ENCODE results near the gene LTF.
"Not testable (repeated sequence)": the region's sequence is repeated elsewhere in the genome, so short reads cannot be mapped to it uniquely, and the experiment has no call there.

The LTF gene

DNA sequence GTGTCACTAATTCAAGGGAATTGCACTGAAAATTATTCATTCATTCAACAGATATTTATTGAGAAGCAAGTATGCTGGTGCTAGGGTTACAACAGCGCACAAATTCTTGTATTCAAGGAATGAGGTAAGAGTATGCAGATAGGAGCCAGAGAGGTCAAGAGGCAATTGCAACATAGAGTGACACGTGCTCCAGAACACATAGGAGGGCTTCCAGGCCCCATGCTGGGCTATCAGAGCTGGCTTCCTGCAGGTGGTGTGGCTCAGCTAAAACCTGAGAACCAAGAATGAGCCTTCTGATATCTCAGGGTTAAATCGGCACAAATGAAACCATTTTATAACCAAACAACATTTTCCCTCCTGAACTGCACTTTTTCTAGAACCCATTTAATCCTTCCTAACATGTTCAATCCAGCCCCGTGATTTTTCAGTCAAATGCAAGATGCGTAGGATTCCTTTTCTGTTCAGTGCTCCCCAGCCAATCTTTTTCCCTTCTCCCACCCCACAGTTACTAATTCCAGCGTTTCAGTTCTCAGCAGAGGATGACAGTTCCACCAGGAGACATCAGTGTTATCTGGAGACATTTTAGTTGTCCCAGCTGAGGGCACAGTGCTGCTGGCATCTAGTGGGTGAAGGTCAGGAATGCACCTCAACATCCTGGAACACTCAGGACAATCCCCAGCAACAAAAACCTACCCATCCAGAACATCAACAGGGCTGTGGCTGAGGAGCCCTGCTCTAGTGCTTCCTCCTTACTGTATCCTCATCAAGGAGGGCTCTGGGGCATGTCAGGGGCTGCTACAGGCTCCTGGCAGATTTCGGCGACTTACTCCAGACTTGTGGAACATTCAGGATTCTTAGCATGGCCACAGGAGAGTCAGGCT is 70.9 kb downstream of the LTF start:
- peaks cover 22% of the 10 kb centered on the region for H3K27me3 ChIP-seq (ENCODE audit: low read depth, low read length)
- no peak overlapping the region for H3K9ac ChIP-seq (ENCODE audit: low read length)
- no peak overlapping the region for H2AFZ ChIP-seq (ENCODE audit: low read depth, low read length)
- H3K4me2 ChIP-seq (ENCODE audit: low read length), result no peak overlapping the region
- H3K4me3 ChIP-seq (ENCODE audit: low read length), result no peak overlapping the region
- no peak for TF ChIP-seq EZH2phosphoT487 (IDR thresholded peaks at IDR 0.05; ENCODE audit: low read depth)
- TF ChIP-seq, protein P1, sequence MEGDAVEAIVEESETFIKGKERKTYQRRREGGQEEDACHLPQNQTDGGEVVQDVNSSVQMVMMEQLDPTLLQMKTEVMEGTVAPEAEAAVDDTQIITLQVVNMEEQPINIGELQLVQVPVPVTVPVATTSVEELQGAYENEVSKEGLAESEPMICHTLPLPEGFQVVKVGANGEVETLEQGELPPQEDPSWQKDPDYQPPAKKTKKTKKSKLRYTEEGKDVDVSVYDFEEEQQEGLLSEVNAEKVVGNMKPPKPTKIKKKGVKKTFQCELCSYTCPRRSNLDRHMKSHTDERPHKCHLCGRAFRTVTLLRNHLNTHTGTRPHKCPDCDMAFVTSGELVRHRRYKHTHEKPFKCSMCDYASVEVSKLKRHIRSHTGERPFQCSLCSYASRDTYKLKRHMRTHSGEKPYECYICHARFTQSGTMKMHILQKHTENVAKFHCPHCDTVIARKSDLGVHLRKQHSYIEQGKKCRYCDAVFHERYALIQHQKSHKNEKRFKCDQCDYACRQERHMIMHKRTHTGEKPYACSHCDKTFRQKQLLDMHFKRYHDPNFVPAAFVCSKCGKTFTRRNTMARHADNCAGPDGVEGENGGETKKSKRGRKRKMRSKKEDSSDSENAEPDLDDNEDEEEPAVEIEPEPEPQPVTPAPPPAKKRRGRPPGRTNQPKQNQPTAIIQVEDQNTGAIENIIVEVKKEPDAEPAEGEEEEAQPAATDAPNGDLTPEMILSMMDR (IDR thresholded peaks at IDR 0.05; ENCODE audit: low read depth, low read length), result no peak
- peaks cover 7% of the 10 kb centered on the region for H3K4me1 ChIP-seq (ENCODE audit: low read length)
- H4K20me1 ChIP-seq (ENCODE audit: insufficient read depth, low read length), result no peaks in the 10 kb centered on the region
- H3K36me3 ChIP-seq (replicated peaks; ENCODE audit: low read depth, low read length), result no peaks in the 10 kb centered on the region
- no peaks in the 10 kb centered on the region for H3K9me3 ChIP-seq (ENCODE audit: insufficient read depth, low read length)
- no peak overlapping the region for H3K27ac ChIP-seq (ENCODE audit: low read length)
- H3K79me2 ChIP-seq (ENCODE audit: low read length), result no peaks in the 10 kb centered on the region

GRCh38 chr3:46393011-46393410 is 71.7 kb downstream of the LTF start:
- H3K4me3 ChIP-seq (ENCODE audit: low read length), result no peak overlapping the region
- H3K36me3 ChIP-seq (replicated peaks; ENCODE audit: low read depth, low read length), result no peaks in the 10 kb centered on the region
- H3K4me2 ChIP-seq (ENCODE audit: low read length), result no peak overlapping the region
- no peaks in the 10 kb centered on the region for H3K79me2 ChIP-seq (ENCODE audit: low read length)
- TF ChIP-seq, protein P1 (IDR thresholded peaks at IDR 0.05; ENCODE audit: low read depth, low read length), result no peak
- TF ChIP-seq EZH2phosphoT487 (IDR thresholded peaks at IDR 0.05; ENCODE audit: low read depth), result no peak
- H3K27ac ChIP-seq (ENCODE audit: low read length), result no peak overlapping the region
- H2AFZ ChIP-seq (ENCODE audit: low read depth, low read length), result no peak overlapping the region
- no peaks in the 10 kb centered on the region for H4K20me1 ChIP-seq (ENCODE audit: insufficient read depth, low read length)
- H3K4me1 ChIP-seq (ENCODE audit: low read length), result peaks cover 7% of the 10 kb centered on the region
- H3K9me3 ChIP-seq (ENCODE audit: insufficient read depth, low read length), result no peaks in the 10 kb centered on the region
- no peak overlapping the region for H3K9ac ChIP-seq (ENCODE audit: low read length)
- H3K27me3 ChIP-seq (ENCODE audit: low read depth, low read length), result peaks cover 16% of the 10 kb centered on the region; the same call in 1 of the 2 replicates

DNA sequence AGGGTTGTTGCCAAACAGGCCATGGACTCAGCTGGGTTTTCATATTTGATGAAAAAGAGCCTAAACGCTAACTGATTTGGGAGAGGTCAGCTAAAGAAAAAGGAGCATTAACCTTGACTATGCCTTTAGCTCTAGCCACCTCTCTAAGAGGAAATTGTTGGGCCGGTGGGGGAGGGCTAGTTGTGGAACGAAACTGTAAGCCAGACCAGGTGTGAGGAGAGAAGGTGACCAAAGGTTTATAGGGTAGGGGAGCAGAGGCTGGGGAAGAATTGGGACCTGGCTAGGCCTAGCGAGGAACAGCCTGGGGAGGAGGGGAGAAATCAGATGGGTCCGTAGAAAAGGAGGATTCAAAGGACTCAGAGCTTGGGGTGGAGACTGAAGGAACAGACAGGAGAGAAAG is 73.2 kb downstream of the LTF start:
- H3K9me3 ChIP-seq (ENCODE audit: insufficient read depth, low read length); H3K4me2 ChIP-seq (ENCODE audit: low read length); H3K79me2 ChIP-seq (ENCODE audit: low read length): not testable (repeated sequence)

GRCh38 chr3:46389306-46389705 is 75.4 kb downstream of the LTF start:
- H3K4me1 ChIP-seq (ENCODE audit: low read length), result peaks cover 2% of the 10 kb centered on the region
- no peak overlapping the region for H3K4me2 ChIP-seq (ENCODE audit: low read length)
- H3K9me3 ChIP-seq (ENCODE audit: insufficient read depth, low read length), result no peaks in the 10 kb centered on the region
- H2AFZ ChIP-seq (ENCODE audit: low read depth, low read length), result no peak overlapping the region
- no peak overlapping the region for H3K27ac ChIP-seq (ENCODE audit: low read length)
- no peaks in the 10 kb centered on the region for H3K79me2 ChIP-seq (ENCODE audit: low read length)
- peaks cover 11% of the 10 kb centered on the region; the same call in 1 of the 2 replicates for H3K27me3 ChIP-seq (ENCODE audit: low read depth, low read length)
- H3K36me3 ChIP-seq (replicated peaks; ENCODE audit: low read depth, low read length), result no peaks in the 10 kb centered on the region
- no peaks in the 10 kb centered on the region for H4K20me1 ChIP-seq (ENCODE audit: insufficient read depth, low read length)
- no peak overlapping the region for H3K9ac ChIP-seq (ENCODE audit: low read length)
- no peak overlapping the region for H3K4me3 ChIP-seq (ENCODE audit: low read length)
- TF ChIP-seq, protein P1 (IDR thresholded peaks at IDR 0.05; ENCODE audit: low read depth, low read length), result no peak
- no peak for TF ChIP-seq EZH2phosphoT487 (IDR thresholded peaks at IDR 0.05; ENCODE audit: low read depth)

More for the DNA sequence above, 73.2 kb downstream of the LTF start:
- not testable (repeated sequence) for H4K20me1 ChIP-seq (ENCODE audit: insufficient read depth, low read length); H3K36me3 ChIP-seq (replicated peaks; ENCODE audit: low read depth, low read length); H3K4me1 ChIP-seq (ENCODE audit: low read length); H2AFZ ChIP-seq (ENCODE audit: low read depth, low read length); H3K9ac ChIP-seq (ENCODE audit: low read length); H3K4me3 ChIP-seq (ENCODE audit: low read length); H3K27ac ChIP-seq (ENCODE audit: low read length)
- peaks cover 18% of the 10 kb centered on the region; the same call in 1 of the 2 replicates for H3K27me3 ChIP-seq (ENCODE audit: low read depth, low read length)

- H3K27ac ChIP-seq (ENCODE audit: low read length); H3K9ac ChIP-seq (ENCODE audit: low read length); H3K27me3 ChIP-seq (ENCODE audit: low read depth, low read length); H3K36me3 ChIP-seq (replicated peaks; ENCODE audit: low read depth, low read length); H3K79me2 ChIP-seq (ENCODE audit: low read length); H3K9me3 ChIP-seq (ENCODE audit: insufficient read depth, low read length); H3K4me2 ChIP-seq (ENCODE audit: low read length); H3K4me3 ChIP-seq (ENCODE audit: low read length); H2AFZ ChIP-seq (ENCODE audit: low read depth, low read length); H4K20me1 ChIP-seq (ENCODE audit: insufficient read depth, low read length); H3K4me1 ChIP-seq (ENCODE audit: low read length): not testable (repeated sequence)
Observed at GRCh38 chr3:46388847-46389246, 75.9 kb downstream of the LTF start.

Data from OCI-LY3 (cell line).